NCI-H524 (cell line): ENCODE measurements around the gene SLC5A10.
"Not testable (repeated sequence)": the region's sequence is repeated elsewhere in the genome, so short reads cannot be mapped to it uniquely, and the experiment has no call there.

Experiments used
- DNase-seq, 2 experiments: peaks; one replicate each; lab custom pipeline; 2025; lab: John Stamatoyannopoulos, UW

The SLC5A10 gene

DNA sequence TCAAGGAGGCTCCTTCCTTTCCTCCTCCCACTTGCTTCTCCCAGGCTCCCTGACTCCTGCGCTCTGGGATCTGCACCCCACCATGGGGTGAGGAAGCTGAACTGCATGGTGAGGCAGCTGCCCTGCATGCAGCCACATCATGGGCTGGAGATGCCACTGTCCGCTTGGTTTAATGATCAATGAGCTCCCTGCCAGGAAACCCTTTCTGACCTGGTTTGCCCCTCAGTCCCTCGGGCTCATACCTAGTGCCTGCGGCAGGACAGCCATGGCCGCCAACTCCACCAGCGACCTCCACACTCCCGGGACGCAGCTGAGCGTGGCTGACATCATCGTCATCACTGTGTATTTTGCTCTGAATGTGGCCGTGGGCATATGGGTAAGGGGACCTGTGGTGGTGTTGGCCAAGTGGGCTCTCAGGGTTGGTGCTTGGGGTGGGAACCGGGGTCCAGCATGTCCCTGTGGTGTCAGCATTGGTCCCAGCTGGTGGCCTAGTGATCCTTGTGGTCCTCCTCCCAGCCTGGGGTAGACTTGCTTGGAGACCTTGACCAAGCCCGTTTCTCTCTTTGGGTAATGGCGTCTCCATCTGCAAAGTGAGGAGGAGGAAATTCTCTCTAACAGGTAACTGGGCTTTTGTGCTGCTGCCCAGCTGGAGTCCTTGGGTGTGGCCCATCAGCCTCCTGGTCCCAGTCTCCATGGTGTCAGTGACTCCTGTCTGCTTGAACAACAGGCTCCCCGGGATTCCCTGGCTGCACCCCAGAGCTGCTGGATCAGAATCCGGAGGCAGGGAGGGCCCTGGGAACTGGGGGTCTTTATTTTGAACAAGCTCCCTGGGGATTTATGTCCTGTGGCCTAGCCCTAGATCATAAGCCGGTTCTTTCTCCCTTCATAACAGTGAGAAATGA is at the start of gene SLC5A10:
Gene SLC5A10, plus strand, starts transcription at position 225 of the 902 bp plus-strand sequence. Its CDS starts 41 bp downstream, at position 266.
- no peak for DNase-seq

DNA sequence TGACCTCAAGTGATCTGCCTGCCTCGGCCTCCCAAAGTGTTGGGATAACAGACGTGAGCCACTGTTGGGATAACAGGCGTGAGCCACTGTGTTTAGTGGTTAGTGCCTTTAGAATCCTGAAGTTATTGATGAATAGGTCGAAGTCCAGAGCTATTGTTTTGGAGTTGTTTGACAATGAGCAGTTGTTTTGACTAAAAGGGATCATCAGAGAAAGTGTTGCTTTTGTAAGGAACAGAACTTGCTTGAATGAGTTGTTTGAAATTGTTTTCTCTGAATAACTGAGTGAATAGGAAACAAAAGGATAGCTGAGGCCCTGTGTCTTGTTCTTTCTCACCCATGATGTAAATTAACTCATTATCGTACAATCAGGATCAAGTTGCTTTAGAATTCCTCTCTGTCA is 47.5 kb upstream of the SLC5A10 start:
- no peak for DNase-seq

DNA sequence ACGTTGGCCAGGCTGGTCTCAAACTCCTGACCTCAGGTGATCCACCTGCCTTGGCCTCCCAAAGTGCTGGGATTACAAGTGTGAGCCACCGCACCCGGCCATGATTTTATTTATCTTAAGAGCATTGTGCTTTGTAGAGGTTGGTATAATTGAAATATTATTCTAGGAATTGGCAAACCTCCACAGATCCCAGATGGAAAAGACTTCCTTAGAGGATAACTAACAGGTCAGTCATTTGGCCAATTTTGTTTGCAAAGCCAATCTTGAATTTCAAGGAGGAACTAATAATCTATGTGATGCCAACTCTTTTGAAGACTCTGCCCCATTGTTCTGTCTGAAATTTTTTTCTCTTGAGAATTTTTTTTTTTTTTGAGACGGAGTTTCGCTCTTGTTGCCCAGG is 46.7 kb upstream of the SLC5A10 start:
- no peak for DNase-seq

DNA sequence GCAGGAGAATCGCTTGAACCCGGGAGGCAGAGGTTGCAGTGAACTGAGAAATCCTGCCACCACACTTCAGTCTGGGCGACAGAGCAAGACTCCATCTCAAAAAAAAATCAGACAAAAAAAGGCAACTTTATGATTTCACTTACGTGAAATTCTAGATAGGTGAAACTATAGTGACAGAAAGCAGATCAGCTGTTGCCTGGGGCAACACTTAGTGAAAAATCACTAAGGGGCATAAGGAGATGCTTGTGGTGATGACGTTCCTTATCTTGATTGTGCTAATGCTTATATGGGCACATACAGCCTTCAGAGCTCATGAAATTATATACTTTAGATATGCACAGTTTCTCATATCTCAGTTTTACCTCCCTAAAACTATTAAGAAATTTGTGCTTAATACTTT is 41.6 kb upstream of the SLC5A10 start:
- no peak for DNase-seq

DNA sequence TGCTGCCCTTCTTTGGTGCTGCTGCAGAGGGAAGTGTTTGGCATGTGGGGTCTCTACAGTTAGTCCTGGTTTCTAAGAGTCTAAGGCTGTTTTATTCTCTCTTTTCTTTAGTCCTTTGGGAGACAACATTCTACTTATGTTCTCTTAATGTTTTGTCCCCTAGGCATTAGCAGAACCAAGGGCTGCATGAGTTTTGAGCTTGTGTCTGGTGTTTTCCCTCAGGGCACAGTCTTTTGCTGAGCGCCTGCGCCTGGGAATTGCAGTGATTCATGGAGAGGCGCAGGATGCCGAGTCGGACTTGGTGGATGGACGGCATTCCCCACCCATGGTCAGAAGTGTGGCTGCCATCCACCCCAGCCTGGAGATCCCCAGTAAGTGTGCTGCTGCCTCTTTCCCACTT is 41.1 kb upstream of the SLC5A10 start:
- DNase-seq, result no peak

DNA sequence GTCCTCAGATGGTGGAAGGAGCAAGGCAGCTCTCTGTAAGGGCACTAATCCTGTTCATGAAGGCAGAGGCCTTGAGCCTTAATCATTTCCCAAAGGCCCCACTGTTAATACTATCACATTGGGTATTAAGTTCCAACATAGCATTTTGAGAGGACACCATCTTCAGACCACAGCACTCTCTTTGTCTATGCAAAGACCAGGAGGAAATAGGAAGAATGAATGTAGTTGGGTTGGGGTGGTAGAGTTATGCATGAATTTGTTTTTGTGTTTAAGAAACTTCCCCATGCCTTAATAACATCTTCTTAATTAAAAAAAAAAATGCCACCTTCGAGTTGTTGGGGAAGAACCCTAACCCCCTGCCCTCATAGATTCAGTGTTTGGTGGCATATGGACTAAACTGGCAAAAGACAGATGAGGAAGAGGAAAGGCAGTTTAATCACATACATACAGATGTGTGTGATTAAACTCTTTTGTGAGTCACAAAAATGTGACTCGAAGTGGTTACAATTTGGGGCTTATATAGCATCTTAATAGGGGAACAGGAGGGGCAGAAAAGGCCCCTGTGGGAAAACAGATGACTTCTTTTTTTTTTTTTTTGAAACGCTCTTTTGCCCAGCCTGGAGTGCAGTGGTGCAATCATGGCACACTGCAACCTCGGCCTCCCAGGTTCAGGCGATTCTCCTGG is 35.0 kb upstream of the SLC5A10 start:
- no peak for DNase-seq

DNA sequence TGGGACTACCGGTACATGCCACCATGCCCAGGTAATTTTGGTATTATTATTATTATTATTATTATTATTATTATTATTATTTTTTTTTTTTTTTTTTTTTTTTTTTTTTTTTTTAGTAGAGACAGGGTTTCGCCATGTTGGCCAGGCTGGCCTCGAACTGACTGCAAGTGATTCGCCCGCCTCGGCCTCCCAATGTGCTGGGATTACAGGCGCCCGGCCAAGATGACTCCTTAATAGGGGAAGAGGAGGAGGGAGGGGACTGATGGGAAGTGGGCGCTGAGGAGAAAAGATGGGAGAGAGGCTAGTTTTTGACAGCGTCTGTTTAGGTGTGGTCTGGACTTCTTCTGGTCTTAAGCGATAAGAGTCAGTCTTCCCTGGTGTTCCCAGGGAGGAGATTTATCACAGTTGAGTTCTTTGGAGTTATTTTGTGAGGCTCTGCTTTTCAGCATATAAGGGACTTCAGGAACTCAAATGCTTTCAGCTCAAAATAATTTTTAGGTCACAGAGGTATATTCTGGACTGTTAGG is 34.4 kb upstream of the SLC5A10 start:
- no peak for DNase-seq

DNA sequence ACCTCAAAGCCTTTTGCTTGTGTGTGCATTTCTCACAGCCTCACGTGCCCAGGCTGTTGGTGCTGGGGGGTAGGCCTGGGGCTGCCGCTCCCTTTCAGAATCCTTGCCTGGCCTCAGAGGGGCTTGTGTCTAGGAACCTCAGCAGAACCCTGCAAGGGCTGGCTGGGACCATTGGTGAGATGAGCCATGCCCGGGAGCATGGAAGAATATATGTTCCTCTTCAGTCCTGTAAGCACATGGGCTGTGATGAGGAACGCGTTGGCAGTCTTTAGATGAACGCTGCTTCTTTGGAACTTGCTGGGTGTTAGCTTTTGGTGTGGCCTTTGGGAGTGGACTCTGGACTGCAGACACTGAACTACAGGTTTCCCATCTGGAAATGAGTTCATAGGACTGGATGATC is 32.0 kb upstream of the SLC5A10 start:
- no peak for DNase-seq

DNA sequence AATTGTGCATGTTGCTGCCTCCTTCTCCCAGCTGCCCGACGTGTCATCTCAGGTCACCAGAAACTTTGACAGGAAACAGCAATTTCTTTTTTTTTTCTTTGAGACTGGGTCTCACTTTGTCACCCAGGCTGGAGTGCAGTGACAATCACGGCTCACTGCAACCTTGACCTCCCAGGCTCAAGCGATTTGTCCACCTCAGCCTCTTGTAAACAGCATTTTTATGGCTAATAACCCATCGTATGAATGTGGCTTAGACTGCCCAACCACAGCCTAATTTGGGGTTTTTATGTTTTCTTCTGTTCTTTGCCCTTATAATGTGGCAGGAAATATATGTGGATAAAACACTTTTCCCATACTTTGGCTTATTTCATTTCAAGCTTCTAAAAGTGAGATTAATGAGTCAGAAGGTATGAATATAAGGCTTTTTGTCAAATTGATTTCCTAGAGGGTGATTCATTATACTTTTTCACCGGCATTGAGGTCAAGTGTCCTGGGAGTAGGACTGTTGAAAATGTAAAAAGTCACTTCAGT is 31.0 kb upstream of the SLC5A10 start:
- DNase-seq, result no peak

DNA sequence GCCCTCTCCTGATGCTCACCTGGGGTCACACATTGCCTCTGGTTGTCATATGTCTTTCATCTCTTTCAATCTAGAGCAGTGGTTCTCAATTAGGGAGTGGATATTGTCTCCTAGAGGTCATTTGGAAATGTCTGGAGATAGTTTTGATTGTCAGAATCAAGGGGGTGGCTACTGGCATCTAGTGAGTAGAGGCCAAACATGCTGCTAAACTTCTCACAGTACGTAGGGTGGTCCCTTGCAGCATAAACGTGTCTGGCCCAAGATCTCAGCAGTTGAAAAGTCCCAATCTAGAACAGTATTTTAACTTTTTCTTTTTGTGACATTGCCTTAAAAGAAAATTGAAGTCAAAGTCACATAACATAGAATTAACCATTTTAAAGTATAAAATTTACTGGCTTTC is 30.5 kb upstream of the SLC5A10 start:
- DNase-seq, result no peak

DNA sequence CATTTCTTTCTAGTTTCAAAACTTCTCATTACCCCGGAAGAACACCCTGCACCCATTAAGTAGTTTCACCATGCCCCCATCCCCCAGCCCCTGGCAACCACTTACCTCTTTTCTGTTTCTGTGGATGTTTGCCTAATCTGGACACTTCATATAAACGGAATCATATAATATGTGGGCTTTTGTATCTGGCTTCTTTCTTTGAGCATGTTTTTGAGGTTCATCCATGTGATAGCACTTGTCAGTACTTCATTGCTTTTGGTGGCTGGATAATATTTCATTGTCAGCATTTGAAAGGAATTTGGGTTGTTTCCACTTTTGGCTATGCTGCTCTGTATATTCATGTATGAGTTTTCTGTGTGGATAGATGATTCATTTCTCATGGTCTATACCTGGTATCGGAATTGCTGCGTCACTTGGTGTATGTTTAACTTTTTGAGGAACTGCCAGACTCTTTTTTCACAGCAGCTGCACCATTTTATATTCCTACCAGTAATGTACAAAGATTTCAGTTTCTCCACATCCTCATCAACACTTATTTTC is 30.0 kb upstream of the SLC5A10 start:
- no peak for DNase-seq

DNA sequence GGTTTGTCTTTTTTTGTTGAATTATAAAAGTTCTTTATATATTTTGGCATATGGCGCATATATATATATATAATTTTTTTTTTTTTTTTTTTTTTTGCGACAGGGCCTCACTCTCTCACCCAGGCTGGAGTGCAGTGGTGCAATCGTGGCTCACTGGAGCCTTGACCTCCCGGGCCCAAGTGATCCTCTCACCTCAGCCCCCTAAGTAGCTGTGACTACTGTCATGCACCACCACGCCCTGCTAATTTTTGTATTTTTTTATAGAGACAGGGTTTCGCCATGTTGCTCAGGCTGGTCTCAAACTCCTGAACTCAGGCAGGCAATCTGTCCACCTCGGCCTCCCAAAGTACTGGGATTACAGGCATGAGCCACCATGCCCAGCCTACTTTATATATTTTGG is 29.4 kb upstream of the SLC5A10 start:
- DNase-seq, result not testable (repeated sequence)

DNA sequence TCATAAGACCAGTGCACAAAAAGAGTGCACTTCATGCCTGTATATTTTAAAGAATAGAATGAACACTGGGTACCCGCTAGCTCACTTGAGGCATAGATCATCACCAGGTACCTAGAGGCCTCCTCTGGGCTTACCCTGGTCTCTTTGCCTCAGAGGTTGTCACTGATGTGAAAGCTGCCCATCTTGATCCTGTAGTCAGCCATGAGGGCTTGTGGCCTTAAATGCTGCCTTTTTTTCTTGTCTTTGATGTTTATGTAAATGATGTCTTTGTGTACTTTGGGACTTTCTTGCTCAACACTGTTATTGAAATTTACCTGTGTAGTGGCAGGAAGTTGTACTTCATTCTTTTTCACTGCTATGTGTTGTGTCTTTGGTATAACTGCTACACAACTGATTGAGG is 26.8 kb upstream of the SLC5A10 start:
- no peak for DNase-seq

DNA sequence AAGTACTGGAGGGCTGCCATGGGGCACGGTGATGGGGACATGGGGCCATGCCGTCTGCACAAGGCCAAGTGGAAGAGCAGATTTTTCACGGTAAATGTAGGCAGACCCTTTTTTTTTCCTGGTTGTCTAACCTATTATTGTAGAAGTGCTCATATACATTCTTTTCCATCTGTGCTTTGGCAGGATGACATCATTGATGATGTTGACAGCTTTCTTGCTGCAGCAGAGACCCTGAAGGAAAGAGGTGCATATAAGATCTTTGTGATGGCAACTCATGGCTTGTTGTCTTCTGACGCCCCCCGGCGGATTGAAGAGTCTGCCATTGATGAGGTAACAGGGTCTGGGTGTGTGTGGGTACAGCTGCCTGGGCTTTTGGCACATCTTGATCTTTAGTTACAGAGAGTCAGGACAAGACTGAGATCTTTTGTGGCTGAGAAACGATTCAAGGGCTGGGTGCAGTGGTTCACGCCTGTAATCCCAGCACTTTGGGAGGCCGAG is 23.3 kb upstream of the SLC5A10 start:
- DNase-seq, result no peak

DNA sequence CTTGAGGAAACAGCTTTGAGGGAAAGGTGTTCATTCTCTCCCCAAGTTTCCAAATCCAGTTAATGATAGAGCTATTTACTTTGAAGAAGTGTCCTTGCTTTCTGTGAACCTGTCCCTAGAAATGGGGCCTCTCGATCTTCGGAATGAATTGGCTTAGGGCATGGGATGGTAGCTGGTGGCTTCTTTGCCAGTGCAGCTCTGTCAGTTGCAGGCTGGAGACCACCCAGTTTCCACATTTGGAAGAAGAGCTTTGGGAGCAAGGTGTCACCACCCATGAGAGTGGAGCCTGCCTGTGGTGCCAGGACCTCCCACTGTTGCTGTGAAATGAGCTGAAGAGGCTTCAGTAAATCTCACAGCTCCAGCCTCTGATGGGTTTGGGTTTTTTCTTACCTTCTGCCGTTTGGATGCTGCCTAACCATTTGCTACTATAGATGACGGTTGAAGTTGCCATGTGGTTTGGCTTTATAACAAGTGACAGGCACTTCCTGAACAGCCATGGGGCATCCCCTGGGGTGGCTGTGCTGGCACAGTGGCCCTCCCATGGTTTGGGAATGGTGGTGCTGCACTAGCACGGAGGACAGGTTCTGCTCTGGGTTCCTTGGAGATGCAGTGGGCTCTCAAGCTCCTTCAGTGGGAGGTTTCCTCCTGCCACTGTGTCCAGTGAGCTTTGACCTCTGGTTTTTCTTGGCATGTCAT is 19.5 kb upstream of the SLC5A10 start:
- no peak for DNase-seq

DNA sequence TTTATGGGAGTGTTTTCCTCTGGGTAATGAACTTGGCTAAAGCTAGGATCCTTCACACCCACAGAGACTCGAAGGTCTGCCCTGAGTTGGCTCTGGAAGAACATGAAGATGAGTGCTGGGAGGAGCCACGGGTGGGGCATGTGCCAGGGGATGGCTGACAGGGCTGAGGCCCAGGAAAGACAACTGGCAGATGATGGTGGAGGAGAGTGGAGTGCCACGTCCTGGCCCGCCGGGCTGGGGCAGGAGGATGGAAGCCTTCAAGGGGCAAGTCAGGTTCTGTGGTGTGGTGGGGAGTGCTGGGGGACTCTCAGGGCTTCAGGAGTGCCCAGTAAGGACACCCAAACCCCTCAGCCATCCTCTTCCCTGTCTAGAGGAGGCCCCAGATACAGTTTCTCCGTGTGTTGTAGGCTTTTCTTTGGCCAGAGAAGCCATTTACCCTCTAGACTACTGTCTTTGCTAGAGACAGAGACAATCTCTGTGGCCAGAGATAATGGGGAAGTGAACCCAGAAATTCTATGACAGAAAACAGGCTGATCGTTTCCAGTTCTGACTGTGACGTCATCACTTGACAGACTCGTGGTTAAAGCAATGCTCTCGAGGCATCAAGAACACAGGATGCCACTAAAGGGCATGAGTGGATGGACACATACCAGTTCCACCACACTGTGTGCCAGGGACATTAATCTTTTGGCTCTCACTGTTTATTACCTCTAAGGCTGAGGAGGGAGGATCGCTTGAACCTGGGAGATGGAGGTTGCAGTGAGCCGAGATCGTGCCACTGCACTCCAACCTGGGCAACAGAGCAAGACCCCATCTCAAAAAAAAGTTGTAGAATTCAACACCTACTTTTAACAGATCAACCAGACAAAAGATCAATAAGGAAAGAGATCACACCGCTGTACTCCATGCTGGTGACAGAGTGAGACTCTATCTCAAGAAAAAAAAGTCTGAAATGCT is 18.6 kb upstream of the SLC5A10 start:
- DNase-seq, result no peak

DNA sequence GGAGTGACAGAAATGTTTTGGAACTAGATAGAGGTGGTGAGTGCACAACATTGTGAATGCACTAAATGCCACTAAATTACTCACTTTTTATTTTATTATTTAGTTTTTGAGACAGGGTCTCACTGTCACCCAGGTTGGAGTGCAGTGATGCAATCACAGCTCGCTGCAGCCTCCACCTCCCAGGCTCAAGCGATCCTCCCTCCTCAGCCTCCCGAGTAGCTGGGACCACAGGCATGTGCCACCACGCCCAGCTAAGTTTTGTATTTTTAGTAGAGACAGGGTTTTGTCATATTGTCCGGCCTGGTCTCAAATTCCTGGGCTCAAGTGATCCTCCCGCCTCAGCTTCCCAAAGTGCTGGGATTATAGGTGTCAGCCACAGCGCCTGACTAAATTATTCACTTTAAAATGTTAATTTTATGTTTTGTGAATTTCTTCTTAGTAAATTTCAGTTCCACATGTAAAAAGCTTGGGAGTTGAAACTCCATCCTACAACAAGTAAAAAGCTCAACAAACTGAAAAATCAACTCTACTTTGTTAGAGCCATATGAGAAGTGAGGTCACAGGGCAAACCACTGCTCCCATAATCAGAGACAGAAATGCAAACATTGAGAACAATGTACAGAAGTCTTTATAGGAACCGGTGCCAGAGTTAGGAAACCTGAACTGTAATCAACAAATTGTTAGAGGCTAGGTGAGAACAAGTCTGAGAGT is 13.8 kb upstream of the SLC5A10 start:
- DNase-seq, result no peak

DNA sequence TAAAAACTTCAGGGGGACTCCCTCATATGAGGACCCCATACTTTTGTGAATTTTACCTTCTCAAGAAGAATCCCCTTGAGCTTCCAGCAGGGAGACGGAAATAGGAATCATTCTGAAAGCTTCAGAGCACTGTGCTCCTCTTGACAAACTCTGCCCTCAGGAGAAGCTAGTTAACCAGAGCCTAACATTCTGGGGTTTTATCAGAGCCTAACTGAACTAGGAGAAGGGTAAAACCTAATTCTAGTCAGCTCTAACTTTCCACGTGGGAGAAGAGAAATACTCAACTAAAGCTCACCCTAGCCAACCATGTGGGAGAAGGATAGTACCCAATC is 13.3 kb upstream of the SLC5A10 start:
- DNase-seq, result no peak

DNA sequence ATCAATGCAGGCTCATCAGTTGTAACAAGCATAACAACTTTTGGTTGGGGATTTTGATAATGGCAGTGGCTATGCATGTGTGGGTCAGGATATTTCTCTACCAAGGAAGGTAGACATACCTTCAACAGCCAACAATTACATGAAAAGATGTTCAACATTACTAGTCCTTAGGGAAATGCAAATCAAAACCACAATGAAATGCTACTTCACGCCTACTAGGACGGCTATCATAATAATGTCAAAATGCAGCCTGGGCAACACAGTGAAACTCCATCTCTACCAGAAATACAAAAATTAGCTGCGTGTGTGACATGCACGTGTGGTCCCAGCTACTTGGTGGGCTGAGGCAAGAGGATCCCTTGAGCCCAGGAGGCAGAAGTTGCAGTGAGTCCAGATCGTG is 7.3 kb upstream of the SLC5A10 start:
- no peak for DNase-seq

DNA sequence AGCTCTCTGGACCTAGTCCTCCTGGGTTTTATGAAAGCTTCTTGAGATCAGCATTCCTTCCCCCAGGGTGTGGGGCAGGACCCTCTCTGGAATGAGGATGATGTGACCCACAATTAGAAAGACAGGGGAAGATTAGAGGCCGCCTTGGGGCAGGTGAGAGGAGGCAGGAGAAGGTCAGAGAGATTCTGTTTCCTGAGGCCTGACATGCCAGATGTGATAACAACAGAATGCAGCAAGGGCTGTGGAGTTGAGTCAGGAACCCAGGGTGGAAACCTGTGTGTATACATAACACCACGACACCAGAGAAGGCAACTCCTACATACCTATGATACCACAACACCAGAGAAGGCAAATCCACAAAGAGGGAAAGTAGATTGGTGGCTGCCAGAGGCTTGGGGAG is 5.4 kb upstream of the SLC5A10 start:
- peak in 1 of 2 experiments; percentile 45 for DNase-seq
